NOMO-1 treated with dmso at 0.1 percent for 144 hours (cell line): ENCODE data around the gene ANAPC2.

Experiments used
- DNase-seq: peaks from one replicate; lab custom pipeline; 2025; ENCODE audit not compliant: unreplicated experiment; lab: John Stamatoyannopoulos, UW

The ANAPC2 gene

GRCh38 chr9:137164370-137165249 lies 23.8 kb downstream of the ANAPC2 start:
- DNase-seq = no peak

- no peak for DNase-seq
Measured at GRCh38 chr9:137163805-137164204, 24.6 kb downstream of the ANAPC2 start.

GRCh38 chr9:137163365-137163715 lies 25.0 kb downstream of the ANAPC2 start:
- DNase-seq = no peak

DNA sequence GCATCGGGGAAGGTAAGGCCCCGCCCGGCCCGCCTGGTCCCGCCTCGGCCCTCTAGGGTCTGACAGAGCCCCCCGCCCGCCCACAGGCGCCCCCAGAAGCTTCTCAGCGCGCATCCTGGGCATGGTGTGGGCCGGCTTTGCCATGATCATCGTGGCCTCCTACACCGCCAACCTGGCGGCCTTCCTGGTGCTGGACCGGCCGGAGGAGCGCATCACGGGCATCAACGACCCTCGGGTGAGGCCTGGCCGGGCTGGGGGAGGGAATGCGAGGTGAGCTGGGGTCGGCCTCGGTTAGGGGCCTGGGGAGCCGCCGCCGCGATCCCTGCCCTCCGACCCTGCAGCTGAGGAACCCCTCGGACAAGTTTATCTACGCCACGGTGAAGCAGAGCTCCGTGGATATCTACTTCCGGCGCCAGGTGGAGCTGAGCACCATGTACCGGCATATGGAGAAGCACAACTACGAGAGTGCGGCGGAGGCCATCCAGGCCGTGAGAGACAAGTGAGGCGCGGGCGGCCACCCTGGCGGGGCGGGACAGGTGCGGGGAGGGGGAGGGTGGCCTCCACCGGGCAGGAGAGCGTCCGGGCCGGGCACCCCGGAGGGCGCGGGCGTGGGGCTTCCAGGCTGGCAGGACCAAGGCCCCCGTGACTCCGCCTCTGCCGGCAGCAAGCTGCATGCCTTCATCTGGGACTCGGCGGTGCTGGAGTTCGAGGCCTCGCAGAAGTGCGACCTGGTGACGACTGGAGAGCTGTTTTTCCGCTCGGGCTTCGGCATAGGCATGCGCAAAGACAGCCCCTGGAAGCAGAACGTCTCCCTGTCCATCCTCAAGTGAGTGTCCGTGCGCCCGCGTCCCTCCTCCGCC lies 25.6 kb downstream of the ANAPC2 start:
- DNase-seq = no peak

- DNase-seq = no peak
Measured at GRCh38 chr9:137161558-137162486, 26.5 kb downstream of the ANAPC2 start.

- no peak for DNase-seq
Measured at GRCh38 chr9:137160716-137161557, 27.4 kb downstream of the ANAPC2 start.

GRCh38 chr9:137160054-137160425 lies 28.3 kb downstream of the ANAPC2 start:
- no peak for DNase-seq

GRCh38 chr9:137159105-137160053 lies 29.0 kb downstream of the ANAPC2 start:
- no peak for DNase-seq

DNA sequence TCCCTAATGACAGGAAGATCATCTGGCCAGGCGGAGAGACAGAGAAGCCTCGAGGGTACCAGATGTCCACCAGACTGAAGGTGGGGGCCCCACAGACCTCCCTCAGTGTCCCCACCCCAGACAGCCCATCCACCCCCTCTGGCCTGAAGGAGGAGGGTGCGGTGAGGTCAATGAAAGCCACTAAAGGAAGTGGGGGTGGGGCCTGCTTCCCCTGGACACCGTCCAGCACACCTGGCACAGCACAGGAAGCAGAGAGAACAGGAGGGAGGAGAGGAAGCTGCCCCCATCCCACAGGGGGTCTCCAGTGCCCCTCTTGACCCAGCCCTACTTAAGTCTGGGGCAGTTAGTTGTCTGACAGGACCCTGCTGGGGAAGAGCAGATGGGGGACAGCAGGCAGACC lies 29.7 kb downstream of the ANAPC2 start:
- no peak for DNase-seq

DNA sequence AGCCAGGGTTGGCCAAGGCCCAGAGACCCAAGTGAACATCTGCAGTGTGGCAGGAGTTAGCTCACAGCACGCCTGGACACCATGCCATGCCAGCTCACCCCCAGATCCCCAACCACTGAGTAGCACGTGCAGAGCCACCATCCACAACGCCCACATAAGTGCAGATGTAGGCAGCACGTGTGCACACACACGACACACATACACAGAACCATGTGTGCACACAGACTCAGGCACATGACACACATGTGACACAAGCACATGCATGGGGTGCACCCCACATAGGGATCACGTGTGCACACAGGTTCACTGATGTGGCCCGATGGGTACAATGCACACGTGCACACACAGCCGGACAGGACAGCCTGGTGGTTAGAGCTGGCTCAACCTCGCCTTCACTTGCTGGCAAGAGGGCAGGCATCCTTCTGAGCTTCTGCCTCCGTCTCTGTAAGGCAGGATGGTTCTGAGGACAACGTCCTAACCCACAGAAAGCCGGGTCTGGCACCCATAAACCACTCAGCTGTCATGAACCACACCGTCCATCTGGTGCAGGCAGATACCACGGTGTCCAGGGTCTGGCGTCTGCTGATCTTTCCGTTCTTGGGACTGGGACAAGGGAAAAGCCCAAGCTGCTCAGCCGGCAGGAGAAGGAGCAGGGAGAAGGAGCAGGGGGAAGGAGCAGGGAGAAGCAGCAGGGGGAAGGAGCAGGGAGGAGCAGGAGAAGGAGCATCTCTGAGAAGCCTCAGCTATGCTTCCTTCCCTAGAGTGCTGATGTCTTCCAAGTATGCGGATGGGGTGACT lies 30.5 kb downstream of the ANAPC2 start:
- DNase-seq = no peak

DNA sequence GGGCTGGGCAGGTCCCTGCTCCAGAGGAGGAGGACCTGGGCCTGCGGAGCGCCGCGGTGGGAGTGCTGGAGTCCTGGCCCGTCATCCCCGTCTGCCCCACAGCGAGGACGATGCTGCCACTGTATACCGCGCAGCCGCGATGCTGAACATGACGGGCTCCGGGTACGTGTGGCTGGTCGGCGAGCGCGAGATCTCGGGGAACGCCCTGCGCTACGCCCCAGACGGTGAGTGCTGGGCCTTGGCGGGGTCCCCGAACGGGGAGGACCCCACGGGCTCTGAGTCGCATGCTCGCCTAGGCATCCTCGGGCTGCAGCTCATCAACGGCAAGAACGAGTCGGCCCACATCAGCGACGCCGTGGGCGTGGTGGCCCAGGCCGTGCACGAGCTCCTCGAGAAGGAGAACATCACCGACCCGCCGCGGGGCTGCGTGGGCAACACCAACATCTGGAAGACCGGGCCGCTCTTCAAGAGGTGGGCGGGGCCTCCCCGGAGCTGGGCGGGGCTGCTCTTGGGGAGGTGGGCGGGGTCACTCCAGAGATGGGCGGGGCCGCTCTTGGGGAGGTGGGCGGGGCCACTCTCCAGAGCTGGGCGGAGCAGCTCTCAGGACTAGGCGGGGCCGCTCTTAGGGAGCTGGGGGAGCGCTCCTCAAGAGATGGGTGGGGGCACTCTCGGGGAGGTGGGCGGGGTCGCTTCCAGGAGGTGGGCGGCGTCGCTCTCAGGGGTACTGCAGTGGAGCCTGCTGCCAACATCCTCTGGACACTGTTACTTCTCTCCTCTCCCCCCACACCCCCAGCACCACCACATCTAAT lies 31.6 kb downstream of the ANAPC2 start:
- DNase-seq = no peak

DNA sequence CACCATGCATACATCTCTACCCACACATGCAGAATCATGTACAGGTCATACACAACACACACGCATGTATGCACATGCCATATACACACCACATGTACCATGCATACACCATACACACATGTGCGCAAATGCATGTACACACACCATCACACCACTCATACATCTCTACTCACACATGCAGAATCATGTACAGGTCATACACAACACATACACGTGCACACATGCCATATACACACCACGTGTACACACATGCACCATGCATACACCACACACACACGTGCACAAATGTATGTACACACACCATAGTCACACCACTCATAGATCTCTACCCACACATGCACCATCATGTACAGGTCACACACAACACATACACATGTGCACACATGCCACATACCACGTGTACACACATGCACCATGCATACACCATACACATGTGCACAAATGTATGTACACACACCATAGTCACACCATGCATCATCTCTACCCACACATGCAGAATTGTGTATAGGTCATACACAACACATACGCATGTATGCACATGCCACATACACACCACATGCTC lies 35.4 kb downstream of the ANAPC2 start:
- DNase-seq = no peak

- DNase-seq = no peak
Measured at GRCh38 chr9:137150617-137151457, 37.5 kb downstream of the ANAPC2 start.

DNA sequence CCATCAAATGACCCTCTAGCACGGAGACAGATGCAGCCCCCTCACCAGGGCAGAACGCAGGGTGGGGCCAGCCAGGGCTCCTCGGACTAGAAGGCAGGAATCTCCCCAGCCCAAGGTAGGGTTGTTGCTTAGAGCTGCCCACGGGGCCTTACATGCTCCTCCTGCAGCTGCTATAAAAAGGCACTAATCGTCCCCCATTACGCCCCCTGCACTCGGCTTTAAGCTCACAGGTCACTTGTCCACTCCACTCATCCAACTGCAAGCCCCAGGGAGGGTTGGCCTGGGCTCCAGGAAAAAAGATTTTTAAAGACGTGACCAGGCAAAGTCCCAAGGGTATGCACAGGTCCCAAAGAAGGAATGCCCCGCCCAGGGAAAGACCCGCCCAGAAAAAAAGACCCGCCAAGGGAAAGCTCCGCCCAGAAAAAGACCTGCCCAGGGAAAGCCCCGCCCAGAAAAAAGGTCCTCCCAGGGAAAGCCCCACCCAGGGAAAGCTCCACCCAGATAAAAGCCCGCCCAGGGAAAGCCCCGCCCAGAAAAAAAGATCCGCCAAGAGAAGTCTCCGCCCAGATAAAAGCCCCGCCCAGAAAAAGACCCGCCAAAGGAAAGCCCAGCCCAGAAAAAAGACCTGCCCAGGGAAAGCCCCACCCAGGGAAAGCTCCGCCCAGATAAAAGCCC lies 38.3 kb downstream of the ANAPC2 start:
- DNase-seq = no peak

- DNase-seq = no peak
Measured at GRCh38 chr9:137149363-137149762, 39.0 kb downstream of the ANAPC2 start.

DNA sequence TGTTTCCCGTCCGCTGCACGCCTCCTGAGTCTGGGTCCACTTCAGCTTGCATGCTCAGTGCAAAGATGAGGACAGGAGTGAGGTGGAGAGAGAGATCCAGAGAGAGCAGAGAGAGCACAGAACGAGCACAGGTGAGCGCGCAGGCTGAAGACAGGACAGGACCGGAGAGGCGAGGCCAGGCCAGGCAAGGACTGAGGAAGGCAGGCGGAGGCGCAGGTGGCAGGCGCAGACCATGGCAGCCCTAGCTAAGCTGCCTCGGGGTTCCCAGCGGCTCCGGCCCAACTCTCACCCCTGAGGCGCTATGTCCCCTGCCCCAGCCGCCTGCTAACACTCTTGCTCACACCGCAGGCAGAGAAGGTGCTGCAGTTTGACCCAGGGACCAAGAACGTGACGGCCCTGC lies 39.7 kb downstream of the ANAPC2 start:
- no peak for DNase-seq
